Measurements from ENCODE around the gene TMF1.
A peak's percentile ranks its signal among the peaks of the same experiment; 100 is the strongest.

TMF1 gene

GRCh38 chr3:69012100-69012799, 39.9 kb downstream of the TMF1 start:
- Histone ChIP-seq H3K36me3 (ENCODE audit: insufficient read depth, low read length) (peaks cover 11% of the 10 kb centered on the region), H3K4me1 (ENCODE audit: insufficient read depth, low read length) (peaks cover 43% of the 10 kb centered on the region), H3K27ac (ENCODE audit: low read depth, low read length) (peak overlapping the region; percentile 93), H3K9me3 (ENCODE audit: low read length) (no peaks in the 10 kb centered on the region), H3K27me3 (ENCODE audit: control insufficient read depth in 1 of 2, insufficient read depth in 2 of 2, low read length in 2 of 2) (no peaks in the 10 kb centered on the region), H3K9ac (ENCODE audit: low read length) (peak overlapping the region; percentile 85), H3K4me3 (ENCODE audit: low read depth in 1 of 2, low read length in 2 of 2) (peak overlapping the region; percentile 73 to 86)

GRCh38 chr3:69011096-69011730, 40.9 kb downstream of the TMF1 start:
- Histone ChIP-seq H3K27ac (ENCODE audit: low read depth, low read length) (peak overlapping the region; percentile 93), H3K27me3 (ENCODE audit: control insufficient read depth in 1 of 2, insufficient read depth in 2 of 2, low read length in 2 of 2) (no peaks in the 10 kb centered on the region), H3K4me3 (ENCODE audit: low read depth in 1 of 2, low read length in 2 of 2) (no peak overlapping the region), H3K4me1 (ENCODE audit: insufficient read depth, low read length) (peaks cover 43% of the 10 kb centered on the region), H3K9ac (ENCODE audit: low read length) (no peak overlapping the region), H3K9me3 (ENCODE audit: low read length) (no peaks in the 10 kb centered on the region), H3K36me3 (ENCODE audit: insufficient read depth, low read length) (peaks cover 18% of the 10 kb centered on the region)

GRCh38 chr3:69009559-69010410, 42.3 kb downstream of the TMF1 start:
- Histone ChIP-seq H3K4me3 (ENCODE audit: low read depth in 1 of 2, low read length in 2 of 2) (no peak overlapping the region), H3K9ac (ENCODE audit: low read length) (no peak overlapping the region), H3K4me1 (ENCODE audit: insufficient read depth, low read length) (peaks cover 43% of the 10 kb centered on the region), H3K27me3 (ENCODE audit: control insufficient read depth in 1 of 2, insufficient read depth in 2 of 2, low read length in 2 of 2) (no peaks in the 10 kb centered on the region), H3K27ac (ENCODE audit: low read depth, low read length) (peak overlapping the region; percentile 17), H3K9me3 (ENCODE audit: low read length) (no peaks in the 10 kb centered on the region), H3K36me3 (ENCODE audit: insufficient read depth, low read length) (peaks cover 23% of the 10 kb centered on the region)

GRCh38 chr3:69008980-69009379, 43.2 kb downstream of the TMF1 start:
- H3K27ac ChIP-seq (ENCODE audit: low read depth, low read length), result no peak overlapping the region
- no peak overlapping the region for H3K4me3 ChIP-seq (ENCODE audit: low read depth in 1 of 2, low read length in 2 of 2)

GRCh38 chr3:69005791-69006482, 46.2 kb downstream of the TMF1 start:
- Histone ChIP-seq H3K9me3 (ENCODE audit: low read length) (no peaks in the 10 kb centered on the region), H3K4me3 (ENCODE audit: low read depth in 1 of 2, low read length in 2 of 2) (no peak overlapping the region), H3K9ac (ENCODE audit: low read length) (no peak overlapping the region), H3K36me3 (ENCODE audit: insufficient read depth, low read length) (peaks cover 45% of the 10 kb centered on the region), H3K27ac (ENCODE audit: low read depth, low read length) (no peak overlapping the region), H3K27me3 (ENCODE audit: control insufficient read depth in 1 of 2, insufficient read depth in 2 of 2, low read length in 2 of 2) (no peaks in the 10 kb centered on the region), H3K4me1 (ENCODE audit: insufficient read depth, low read length) (peaks cover 22% of the 10 kb centered on the region)

More at GRCh38 chr3:69008980-69009379, 43.2 kb downstream of the TMF1 start:
- Histone ChIP-seq H3K4me1 (ENCODE audit: insufficient read depth, low read length) (peaks cover 36% of the 10 kb centered on the region), H3K36me3 (ENCODE audit: insufficient read depth, low read length) (peaks cover 31% of the 10 kb centered on the region), H3K9ac (ENCODE audit: low read length) (no peak overlapping the region), H3K9me3 (ENCODE audit: low read length) (no peaks in the 10 kb centered on the region), H3K27me3 (ENCODE audit: control insufficient read depth in 1 of 2, insufficient read depth in 2 of 2, low read length in 2 of 2) (no peaks in the 10 kb centered on the region)

GRCh38 chr3:69005071-69005790, 46.9 kb downstream of the TMF1 start:
- no peak overlapping the region for H3K27ac ChIP-seq (ENCODE audit: low read depth, low read length)
- peaks cover 15% of the 10 kb centered on the region for H3K4me1 ChIP-seq (ENCODE audit: insufficient read depth, low read length)
- no peaks in the 10 kb centered on the region for H3K9me3 ChIP-seq (ENCODE audit: low read length)
- H3K4me3 ChIP-seq (ENCODE audit: low read depth in 1 of 2, low read length in 2 of 2), result no peak overlapping the region
- H3K36me3 ChIP-seq (ENCODE audit: insufficient read depth, low read length), result peaks cover 40% of the 10 kb centered on the region
- no peak overlapping the region for H3K9ac ChIP-seq (ENCODE audit: low read length)
- H3K27me3 ChIP-seq (ENCODE audit: control insufficient read depth in 1 of 2, insufficient read depth in 2 of 2, low read length in 2 of 2), result no peaks in the 10 kb centered on the region

- no peak overlapping the region for H3K27ac ChIP-seq (ENCODE audit: low read depth, low read length)
- no peaks in the 10 kb centered on the region for H3K9me3 ChIP-seq (ENCODE audit: low read length)
- peaks cover 45% of the 10 kb centered on the region for H3K36me3 ChIP-seq (ENCODE audit: insufficient read depth, low read length)
- H3K4me3 ChIP-seq (ENCODE audit: low read depth in 1 of 2, low read length in 2 of 2), result no peak overlapping the region
- H3K4me1 ChIP-seq (ENCODE audit: insufficient read depth, low read length), result peaks cover 5% of the 10 kb centered on the region
- no peak overlapping the region for H3K9ac ChIP-seq (ENCODE audit: low read length)
- no peaks in the 10 kb centered on the region for H3K27me3 ChIP-seq (ENCODE audit: control insufficient read depth in 1 of 2, insufficient read depth in 2 of 2, low read length in 2 of 2)
Measured at GRCh38 chr3:69004138-69004537, 48.0 kb downstream of the TMF1 start.

- no peaks in the 10 kb centered on the region for H3K4me1 ChIP-seq (ENCODE audit: insufficient read depth, low read length)
- H3K27ac ChIP-seq (ENCODE audit: low read depth, low read length), result no peak overlapping the region
- H3K36me3 ChIP-seq (ENCODE audit: insufficient read depth, low read length), result peaks cover 59% of the 10 kb centered on the region
- no peaks in the 10 kb centered on the region for H3K27me3 ChIP-seq (ENCODE audit: control insufficient read depth in 1 of 2, insufficient read depth in 2 of 2, low read length in 2 of 2)
- H3K9me3 ChIP-seq (ENCODE audit: low read length), result no peaks in the 10 kb centered on the region
- no peak overlapping the region for H3K4me3 ChIP-seq (ENCODE audit: low read depth in 1 of 2, low read length in 2 of 2)
- H3K9ac ChIP-seq (ENCODE audit: low read length), result no peak overlapping the region
Measured at GRCh38 chr3:68999605-69000004, 52.5 kb downstream of the TMF1 start.

GRCh38 chr3:68999158-68999557, 53.0 kb downstream of the TMF1 start:
- H3K27me3 ChIP-seq (ENCODE audit: control insufficient read depth in 1 of 2, insufficient read depth in 2 of 2, low read length in 2 of 2), result no peaks in the 10 kb centered on the region

GRCh38 chr3:68997887-68998286, 54.2 kb downstream of the TMF1 start:
- H3K4me3 ChIP-seq (ENCODE audit: low read depth in 1 of 2, low read length in 2 of 2), result no peak overlapping the region
- no peak overlapping the region for H3K27ac ChIP-seq (ENCODE audit: low read depth, low read length)
- H3K36me3 ChIP-seq (ENCODE audit: insufficient read depth, low read length), result peaks cover 41% of the 10 kb centered on the region
- no peak overlapping the region for H3K9ac ChIP-seq (ENCODE audit: low read length)
- H3K27me3 ChIP-seq (ENCODE audit: control insufficient read depth in 1 of 2, insufficient read depth in 2 of 2, low read length in 2 of 2), result no peaks in the 10 kb centered on the region
- H3K4me1 ChIP-seq (ENCODE audit: insufficient read depth, low read length), result no peaks in the 10 kb centered on the region
- H3K9me3 ChIP-seq (ENCODE audit: low read length), result no peaks in the 10 kb centered on the region

More at GRCh38 chr3:68999158-68999557, 53.0 kb downstream of the TMF1 start:
- Histone ChIP-seq H3K4me1 (ENCODE audit: insufficient read depth, low read length) (no peaks in the 10 kb centered on the region), H3K9ac (ENCODE audit: low read length) (no peak overlapping the region), H3K9me3 (ENCODE audit: low read length) (no peaks in the 10 kb centered on the region), H3K27ac (ENCODE audit: low read depth, low read length) (no peak overlapping the region), H3K4me3 (ENCODE audit: low read depth in 1 of 2, low read length in 2 of 2) (no peak overlapping the region), H3K36me3 (ENCODE audit: insufficient read depth, low read length) (peaks cover 54% of the 10 kb centered on the region)
